Dermis blood vessel endothelial cell (primary cell): ENCODE data around the gene POLR1H. TPM values are rescaled to one million over a fixed set of nuclear protein-coding genes. Genes with fewer than 3 reads are reported as not detected.
A peak's percentile ranks its signal among the peaks of the same experiment; 100 is the strongest.

ENCODE experiments used
- DNase-seq: peaks from one replicate; pipeline ENCODE4 v3.0.0; 2010
- total RNA-seq: library from RNA; depleted of rRNA; stranded (reverse); fragments of >200 nt; gene quantifications from 2 replicates; pipeline ENCODE4 v1.2.3, GENCODE V29; 2014

POLR1H gene
- total RNA-seq, 1 donor from 2014 or later, result 39.1 TPM

GRCh38 chr6:30097902-30098768 is 37.1 kb downstream of the POLR1H start:
- no peak for DNase-seq

GRCh38 chr6:30100154-30100553 is 39.1 kb downstream of the POLR1H start:
- no peak for DNase-seq

GRCh38 chr6:30100585-30101443 is 39.7 kb downstream of the POLR1H start:
- peak; percentile 28 for DNase-seq

- peak; percentile 83 for DNase-seq
Observed at GRCh38 chr6:30101444-30102413, 40.7 kb downstream of the POLR1H start.

GRCh38 chr6:30102414-30102969 is 41.4 kb downstream of the POLR1H start:
- no peak for DNase-seq

- peak; percentile 91 for DNase-seq
Observed at GRCh38 chr6:30102970-30103871, 42.2 kb downstream of the POLR1H start.

GRCh38 chr6:30103872-30104179 is 42.8 kb downstream of the POLR1H start:
- DNase-seq, result no peak

GRCh38 chr6:30104661-30105060 is 43.6 kb downstream of the POLR1H start:
- DNase-seq, result no peak

GRCh38 chr6:30111266-30111856 is 50.3 kb downstream of the POLR1H start:
- DNase-seq, result no peak

GRCh38 chr6:30112402-30112994 is 51.4 kb downstream of the POLR1H start:
- DNase-seq, result no peak

- no peak for DNase-seq
Observed at GRCh38 chr6:30113003-30113759, 52.1 kb downstream of the POLR1H start, which contains the start of gene TRIM31. Gene TRIM31, minus strand, starts transcription at chr6:30113090. Its CDS starts 285 bp downstream, at chr6:30112805.

GRCh38 chr6:30113841-30114240 is 52.8 kb downstream of the POLR1H start:
- DNase-seq, result no peak

Other genes with a start within 250 kb of the POLR1H start
- gene HLA-G, start 233.4 kb upstream of the POLR1H start, total RNA-seq, result not detected in 2 replicates
- 595 and 927 TPM in 2 replicates for gene HLA-A, start 118.7 kb upstream of the POLR1H start, total RNA-seq
- gene PPP1R11, start 5.9 kb downstream of the POLR1H start, total RNA-seq, result 14.0 and 15.0 TPM in 2 replicates
- gene RNF39, start 14.5 kb downstream of the POLR1H start, total RNA-seq, result 0.05 TPM in 1 of 2 replicates, not detected in the other
- not detected in 2 replicates for gene TRIM31, start 51.8 kb downstream of the POLR1H start, total RNA-seq
- not detected in 2 replicates for gene TRIM40, start 74.9 kb downstream of the POLR1H start, total RNA-seq
- gene TRIM10, start 99.9 kb downstream of the POLR1H start, total RNA-seq, result not detected in 2 replicates
- gene TRIM15, start 102.3 kb downstream of the POLR1H start, total RNA-seq, result not detected in 2 replicates
- gene TRIM26, start 152.1 kb downstream of the POLR1H start, total RNA-seq, result 29.3 and 39.0 TPM in 2 replicates